Activated gamma-delta T cell (primary cell): ENCODE measurements around the gene A1BG.
"Not testable (repeated sequence)": the region's sequence is repeated elsewhere in the genome, so short reads cannot be mapped to it uniquely, and the experiment has no call there.

Experiments
- DNase-seq: peaks from one replicate; lab custom pipeline; 2025; lab: John Stamatoyannopoulos, UW

A1BG gene

DNA sequence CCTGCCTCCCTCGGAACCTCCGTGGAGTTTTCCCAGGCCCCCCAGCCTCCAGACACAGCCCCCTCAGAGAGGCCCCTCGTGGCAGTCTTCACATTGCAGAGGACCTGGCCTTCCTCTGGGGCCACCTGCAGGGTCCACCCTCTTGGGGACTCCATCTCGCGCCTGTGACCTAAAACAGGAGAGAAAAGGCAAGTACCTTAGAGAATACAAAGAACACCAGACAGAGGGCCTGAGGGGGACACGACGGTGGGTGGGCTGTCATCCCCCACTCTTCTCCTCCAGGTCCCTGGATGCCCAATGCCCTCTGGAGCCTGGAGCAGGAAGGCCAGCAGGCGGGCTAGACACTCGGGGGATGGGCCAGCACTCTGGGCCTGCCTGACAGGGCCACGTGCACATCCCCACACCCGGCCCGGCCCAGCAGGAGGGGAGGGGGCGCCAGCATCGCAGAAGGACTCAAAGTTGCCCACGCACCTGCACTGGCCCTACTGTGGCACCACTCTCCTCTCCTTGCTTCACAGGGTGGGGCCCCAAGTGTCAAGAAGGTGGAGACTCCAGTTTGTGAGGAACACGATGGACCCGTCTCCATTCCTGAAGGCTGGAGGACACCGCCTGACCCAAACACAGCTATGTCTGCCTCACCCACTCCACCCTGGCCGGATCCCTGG lies 4.3 kb upstream of the A1BG start:
- no peak for DNase-seq

DNA sequence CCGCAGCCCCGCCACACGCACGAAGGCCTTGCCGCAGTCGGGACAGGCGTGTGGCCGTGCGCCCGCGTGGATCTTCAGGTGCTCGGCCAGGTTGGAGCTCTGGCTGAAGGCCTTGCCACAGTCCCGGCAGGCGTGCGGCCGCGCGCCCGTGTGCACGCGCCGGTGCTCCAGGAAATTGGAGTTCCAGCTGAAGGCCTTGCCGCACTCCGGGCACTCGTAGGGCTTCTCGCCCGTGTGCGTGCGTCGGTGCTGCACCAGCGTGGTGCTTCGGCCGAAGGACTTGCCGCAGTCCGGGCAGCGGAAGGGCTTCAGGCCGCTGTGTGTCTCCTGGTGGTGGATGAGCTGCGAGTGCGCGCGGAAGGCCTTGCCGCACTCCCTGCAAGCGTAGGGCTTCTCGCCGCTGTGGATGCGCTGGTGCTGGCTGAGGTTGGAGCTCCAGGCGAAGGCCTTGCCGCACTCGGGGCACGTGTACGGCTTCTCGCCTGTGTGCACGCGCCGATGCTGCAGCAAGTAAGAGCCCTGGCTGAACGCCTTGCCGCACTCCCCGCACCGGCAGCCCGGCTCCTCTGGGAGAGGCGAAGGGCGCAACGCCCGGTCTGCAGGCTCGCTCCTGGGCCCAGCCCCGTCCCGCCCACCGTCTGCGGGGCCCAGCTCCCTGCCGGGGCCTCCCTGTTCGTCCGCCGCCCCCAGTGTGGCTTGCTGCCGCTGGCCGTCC lies 3.6 kb upstream of the A1BG start:
- no peak for DNase-seq

DNA sequence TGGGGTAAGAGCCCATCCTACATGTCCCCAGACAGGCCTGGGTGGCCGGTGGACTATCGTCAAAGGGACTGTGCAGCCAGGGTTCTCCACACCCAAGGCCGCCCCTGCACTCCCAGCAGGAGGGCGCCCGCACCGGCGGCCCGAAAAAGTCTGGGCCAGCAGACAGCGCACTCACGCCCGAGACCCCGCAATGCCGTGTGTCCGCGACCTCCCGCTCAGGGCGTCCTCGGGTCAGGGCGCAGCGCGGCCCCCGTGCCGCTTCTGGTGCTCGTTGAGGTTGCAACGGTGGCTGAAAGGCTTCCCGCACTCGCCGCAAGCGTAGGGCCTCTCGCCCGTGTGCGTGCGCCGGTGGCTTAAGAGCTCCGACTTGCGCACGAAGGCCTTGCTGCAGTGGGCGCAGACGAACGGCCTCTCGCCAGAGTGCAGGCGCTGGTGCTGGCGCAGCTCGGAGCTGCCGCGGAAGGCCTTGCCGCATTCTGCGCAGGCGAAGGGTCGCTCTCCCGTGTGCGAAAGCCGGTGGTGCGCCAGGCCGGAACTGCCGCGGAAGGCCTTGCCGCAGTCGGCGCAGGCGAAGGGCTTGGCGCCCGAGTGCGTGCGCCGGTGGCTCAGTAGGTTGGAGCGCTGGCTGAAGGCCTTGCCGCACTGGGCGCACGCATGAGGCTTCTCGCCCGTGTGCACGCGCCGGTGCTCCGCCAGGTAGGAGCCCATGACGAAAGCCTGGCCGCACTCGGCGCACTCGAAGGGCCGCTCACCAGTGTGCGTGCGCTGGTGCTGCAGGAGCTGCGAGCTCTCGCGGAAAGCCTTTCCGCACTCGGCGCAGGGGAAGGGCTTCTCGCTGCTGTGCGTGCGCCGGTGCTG lies 2.8 kb upstream of the A1BG start:
- no peak for DNase-seq

DNA sequence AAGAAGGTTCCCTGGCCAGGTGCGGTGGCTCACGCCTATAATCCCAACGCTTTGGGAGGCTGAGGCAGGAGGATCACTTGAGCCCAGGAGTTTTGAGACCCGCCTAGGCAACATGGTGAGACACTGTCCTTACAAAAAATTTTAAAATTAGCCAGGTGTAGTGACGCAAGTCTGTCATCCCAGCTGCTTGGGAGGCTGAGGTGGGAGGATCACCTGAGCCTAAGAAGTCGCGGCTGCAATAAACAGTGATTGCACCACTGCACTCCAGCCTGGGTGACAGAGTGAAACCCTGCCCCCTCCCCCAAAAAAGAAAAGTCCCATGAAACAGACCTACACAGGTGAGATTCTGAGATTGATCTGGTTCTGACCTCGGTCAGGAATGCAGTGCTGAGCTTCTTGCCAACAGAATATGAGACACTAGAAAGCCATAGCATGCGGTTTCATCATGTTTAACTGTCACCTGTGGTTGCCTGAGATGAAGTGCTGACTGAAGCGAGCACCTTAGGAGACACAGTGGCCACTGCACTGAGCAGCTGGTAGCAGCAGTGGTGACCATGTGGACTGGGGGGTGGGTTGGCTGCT lies 2.0 kb upstream of the A1BG start:
- DNase-seq: no peak

DNA sequence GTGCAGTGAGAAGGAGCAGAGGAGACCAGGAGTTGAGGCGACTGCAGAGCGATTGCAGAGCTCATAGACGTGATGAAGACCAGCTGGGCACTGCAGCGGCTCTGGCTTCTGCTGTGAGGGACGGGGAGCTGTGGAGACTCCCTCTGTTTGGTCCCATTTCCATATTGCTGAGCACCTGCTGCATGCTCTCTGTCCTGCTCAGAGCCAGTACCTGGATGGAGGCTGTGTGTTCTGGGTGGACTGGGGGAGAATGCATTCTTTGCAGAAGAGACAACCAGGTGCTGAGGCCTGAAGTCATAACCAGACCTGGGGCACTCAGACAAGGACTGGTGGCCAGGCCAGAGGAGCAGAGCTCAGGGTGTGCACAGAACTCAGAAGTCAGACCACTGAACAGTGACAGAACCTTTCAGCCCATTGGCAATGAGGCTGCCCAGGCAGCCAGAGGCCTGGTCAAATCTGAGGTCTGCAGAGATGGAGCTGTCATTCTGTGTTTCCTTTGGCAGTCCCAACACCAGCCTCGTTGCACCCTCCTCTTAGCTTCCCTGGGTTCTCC lies 1.3 kb upstream of the A1BG start:
- DNase-seq: no peak

DNA sequence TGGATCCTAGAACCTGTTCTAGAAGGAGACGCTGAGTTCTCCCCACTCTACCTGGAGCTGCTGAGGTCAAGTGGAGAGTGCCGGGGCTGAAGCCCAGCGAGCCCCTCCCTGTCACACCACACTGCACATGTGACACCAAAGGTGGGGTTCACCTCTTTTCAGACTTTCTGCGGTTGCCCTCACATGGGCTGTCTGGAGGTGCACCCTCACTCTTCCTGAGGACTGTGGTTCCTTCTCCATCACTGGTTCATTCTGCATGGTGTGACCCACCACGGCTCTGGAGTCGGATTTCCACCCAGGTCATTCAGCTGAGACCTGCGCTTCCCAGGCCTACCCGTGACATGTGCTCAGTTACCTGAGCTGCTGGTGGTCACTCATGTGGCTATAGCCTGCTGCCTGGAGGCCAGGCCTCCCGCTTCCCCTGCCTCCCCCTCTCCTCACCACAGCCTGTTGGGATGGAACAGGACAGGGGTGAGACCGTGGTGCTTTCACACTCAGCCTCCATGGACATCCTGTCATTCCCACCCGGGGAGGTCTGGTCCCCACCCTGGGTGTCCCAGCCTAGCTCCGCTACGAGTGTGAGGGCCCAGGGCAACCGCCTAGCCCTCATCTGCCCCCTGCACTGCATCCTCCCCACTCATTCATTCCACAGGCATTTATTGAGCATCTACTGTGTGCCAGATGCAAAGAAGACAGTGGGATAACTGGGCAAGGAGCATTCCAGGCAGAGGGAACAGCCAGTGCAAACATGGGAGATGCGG lies 605 bp upstream of the A1BG start:
- no peak for DNase-seq

DNA sequence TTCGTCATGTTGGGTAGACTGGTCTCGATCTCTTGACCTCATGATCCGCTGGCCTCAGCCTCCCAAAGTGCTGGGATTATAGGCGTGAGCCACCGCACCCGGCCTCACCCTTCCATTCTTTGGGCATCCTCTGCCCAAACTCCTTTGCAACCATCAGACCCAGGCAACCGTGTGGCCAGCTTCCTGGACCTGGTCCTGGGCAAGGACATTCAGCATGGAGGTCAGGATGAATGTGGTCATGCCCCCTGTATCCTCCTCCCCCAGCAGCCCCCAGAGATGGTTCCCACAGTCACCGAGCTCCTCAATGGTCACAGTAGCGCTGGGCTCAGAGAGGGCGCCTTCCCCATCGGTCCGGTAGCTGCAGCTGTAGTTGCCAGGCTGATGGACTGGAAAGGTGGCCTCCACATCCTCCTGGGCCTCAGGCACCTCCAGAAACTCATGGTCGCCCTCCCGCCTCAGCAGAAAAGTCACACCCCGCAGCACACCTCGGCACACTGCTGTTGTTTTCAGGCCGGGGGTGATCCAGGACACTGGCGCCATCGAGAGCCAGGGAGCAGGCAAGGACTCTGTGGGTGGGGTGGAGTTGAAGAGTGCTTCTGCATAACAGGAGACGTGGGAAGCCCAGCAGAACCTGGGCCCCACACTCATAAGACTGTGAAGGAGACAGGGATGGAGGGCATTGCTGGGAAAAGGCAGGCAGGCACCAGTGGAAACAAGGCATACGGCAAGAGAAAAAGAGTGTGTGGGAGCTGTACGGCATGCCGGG lies 1.1 kb downstream of the A1BG start:
- DNase-seq: no peak

DNA sequence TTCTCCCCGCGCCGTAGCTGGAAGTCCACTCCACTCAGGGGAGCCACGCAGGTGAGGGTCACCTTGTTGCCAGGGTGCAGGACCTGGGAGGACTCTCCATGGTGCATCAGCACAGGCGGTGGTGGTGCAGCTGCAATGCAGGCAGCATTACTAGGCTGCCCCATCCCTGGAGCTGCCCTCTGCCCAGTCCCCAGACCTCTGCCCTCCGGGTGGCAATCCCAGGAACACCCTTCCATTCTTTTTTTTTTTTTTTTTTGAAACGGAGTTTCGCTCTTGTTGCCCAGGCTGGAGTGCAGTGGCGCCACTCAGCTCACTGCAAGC lies 1.8 kb downstream of the A1BG start:
- no peak for DNase-seq

DNA sequence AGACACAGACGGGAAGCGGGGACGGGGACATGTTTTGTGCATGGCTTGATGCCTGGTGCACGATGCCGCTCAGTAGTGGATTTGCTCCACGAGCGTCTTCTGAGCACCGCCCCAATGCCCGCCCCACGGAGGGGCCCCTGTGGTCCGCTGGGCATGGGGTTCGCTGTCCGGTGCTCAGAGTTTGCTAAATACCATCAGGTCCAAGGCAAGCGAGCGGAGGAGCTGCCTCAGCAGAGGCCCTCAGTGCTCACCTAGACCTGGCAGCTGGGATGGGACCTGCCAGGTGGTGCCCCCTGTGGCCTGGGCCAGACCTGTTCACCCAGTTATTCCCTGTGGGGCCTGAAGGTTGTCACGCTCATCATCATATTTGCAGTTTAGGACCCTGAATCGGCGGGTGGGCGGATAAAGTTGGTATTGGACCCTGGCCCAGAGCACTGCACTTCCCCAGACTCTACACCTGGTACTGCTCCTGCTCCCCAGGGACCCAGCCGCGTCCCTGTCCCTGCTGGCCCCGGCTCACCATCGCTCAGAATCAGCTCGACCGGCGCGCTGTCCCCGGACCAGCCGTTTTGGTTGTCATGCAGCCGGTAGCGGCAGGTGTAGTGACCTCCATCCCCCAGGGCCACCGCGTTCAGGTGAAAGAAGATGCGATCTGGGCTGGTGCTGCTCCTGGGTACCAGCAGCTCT lies 2.3 kb downstream of the A1BG start:
- DNase-seq: no peak

DNA sequence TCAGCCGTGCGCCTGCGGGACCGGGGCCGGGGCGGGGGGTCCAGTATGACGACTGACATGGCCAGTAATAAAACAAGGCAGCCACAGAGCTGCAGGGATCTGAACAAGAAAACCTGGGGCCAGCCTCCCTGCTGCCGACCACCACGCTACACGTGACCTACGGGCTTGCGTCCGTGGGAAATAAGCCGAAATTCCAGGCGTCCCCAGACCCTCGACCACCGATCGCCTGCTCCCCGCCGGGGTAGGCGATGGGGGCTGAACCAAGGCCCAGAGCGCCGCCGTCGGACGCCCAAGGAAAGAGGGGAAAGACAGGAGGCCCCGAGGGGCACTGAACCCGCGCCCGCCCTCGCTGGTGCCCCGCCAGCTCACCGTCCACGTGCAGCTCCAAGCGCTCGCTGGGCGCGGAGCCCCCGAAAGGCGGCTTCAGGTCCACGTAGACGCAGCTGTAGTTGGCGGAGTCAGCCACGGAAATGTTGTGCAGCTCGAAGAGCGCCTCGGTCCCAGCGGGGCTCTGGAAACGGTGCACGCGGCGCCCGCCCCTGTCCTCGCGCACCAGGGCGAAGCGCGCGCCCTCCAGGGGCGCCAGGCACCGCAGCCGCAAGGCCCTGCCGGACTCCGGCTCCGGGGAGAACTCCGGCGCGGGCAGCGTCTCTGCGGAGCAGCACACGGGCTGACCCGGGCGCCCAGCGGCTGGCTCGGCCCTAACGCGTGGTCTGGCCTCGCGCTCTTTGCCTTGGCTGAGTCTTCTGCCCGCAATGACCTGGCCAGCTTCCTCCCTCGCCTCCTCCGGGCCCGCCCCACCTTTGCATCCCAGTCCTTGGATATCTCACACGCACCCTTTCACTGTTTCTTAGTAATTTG lies 3.1 kb downstream of the A1BG start:
- no peak for DNase-seq

DNA sequence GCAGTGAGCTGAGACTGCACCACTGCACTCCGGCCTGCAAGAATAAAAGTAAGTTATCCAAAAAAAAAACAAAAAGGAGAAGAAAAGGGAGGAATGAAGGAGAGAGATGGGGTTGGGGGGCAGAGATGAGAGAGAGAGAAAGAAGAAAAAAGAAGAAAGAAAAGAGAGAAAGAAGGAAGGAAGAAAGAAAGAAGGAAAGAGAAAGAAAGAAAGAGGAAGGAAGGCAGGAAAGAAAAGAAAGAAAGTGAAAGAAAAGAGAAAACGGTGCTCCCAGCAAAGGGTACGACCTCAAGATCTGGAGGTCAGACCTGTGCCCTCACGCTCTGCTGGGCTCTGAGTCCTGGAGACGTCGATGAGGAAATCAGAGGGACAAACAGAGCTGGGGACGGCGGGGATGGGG lies 3.7 kb downstream of the A1BG start:
- DNase-seq: no peak

DNA sequence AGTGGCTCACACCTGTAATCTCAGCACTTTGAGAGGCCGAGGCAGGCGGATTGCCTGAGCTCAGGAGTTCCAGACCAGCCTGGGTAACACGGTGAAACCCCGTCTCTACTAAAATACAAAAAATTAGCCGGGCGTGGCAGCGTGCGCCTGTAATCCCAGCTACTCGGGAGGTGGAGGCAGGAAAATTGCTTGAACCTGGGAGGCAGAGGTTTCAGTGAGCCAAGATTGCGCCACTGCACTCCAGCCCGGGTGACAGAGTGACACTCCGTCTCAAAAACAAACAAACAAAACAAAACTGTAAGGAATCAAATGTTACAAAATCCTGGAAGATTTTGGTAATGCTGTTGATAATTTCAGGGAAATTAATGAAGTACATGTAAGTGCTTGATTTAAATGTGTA lies 5.2 kb downstream of the A1BG start:
- not testable (repeated sequence) for DNase-seq

DNA sequence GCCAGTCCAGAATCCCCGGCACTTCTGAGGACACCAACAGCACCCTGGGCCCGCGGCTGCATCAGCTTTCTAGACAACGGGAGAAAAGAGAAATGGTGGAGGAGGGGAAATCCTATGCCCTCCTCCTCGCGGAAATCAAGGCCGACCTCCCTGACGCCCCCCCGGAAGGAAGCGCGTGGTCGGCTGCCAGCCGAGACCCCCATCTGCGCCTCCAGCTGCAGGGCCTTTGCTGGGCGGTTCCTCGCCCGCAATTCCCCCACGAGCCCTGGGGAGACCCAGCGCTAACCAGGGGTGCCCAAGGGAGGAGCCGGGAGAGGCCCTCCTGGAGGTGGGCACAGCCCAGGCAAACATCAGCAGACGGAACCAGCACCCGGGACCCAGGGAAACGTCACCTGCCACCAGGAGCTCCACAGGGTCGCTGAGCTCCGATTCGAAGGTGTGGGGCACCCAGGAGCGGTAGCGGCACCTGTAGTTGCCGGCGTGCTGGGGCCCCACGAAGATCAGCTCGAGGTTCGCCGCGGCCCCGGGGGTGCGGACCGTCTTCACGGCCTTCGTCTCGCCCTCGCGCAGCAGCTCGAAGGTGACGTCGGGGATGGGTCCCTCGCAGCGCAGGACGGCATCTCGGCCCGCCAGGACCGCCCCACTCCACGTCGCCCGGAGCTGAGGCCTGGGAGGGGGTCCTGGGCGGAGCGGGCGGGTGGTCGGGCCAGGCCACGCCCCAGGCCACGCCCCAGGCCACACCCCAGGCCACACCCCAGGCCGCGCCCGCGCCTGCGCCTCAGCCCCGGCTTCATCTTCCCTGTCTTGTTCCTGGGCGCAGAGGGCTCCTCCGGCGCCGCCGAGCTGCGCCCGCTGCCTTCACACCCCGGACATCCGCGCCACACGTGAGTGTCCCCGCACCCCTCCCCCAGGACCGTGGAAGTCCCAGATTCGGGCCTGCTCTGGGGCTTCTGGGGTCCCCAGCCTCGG lies 6.0 kb downstream of the A1BG start:
- no peak for DNase-seq

DNA sequence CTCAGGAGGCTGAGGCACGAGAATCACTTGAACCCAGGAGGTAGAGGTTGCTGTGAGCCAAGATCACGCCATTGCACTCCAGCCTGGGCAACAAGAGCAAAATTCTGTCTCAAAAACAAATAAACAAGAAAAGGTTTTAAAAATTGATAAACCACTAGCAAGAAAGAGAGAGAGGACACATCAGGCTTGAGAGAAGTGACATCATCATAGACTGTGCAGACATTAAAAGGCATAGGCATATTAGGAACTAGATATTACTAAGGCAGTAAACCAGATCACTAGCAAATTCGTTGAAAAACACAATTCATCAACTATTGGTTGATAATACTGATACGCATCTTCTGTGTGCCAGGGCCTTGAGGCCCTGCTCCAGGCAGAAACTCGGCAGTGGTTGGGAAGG lies 7.7 kb downstream of the A1BG start:
- DNase-seq: no peak

DNA sequence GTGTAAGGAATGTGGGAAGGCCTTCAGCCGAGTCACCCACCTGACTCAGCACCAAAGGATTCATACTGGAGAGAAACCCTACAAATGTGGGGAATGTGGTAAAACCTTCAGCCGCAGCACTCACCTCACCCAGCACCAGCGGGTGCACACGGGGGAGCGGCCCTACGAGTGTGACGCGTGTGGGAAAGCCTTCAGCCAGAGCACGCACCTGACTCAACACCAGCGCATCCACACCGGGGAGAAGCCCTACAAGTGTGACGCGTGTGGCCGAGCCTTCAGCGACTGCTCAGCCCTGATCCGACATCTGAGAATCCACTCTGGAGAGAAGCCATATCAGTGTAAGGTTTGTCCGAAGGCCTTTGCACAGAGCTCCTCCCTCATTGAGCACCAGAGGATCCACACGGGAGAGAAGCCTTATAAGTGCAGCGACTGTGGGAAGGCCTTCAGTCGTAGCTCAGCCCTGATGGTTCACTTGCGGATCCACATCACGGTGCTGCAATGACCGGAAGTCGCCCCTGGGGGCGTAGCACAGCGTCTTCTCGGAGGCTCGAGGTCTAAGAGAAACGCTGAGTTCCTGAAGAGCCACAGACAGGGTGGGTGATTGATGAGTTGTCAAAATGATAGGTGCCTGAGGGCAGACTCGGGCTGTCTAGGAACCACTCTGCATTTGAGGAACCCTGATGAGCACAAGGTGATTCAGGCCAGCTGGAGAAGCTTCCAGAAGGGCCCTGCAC lies 14.3 kb downstream of the A1BG start:
- no peak for DNase-seq

DNA sequence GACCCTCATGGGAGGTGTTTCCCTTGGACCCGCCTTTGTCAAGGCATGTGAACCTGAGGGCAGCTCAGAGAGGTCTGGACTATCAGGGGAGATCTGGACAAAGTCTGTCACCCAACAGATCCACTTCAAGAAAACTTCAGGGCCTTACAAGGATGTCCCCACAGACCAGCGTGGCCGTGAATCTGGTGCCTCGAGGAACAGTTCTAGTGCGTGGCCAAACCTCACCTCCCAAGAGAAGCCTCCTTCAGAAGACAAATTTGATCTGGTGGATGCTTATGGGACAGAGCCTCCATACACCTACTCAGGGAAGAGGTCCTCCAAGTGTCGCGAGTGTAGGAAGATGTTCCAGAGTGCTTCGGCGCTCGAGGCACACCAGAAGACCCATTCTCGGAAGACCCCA lies 15.0 kb downstream of the A1BG start:
- no peak for DNase-seq

DNA sequence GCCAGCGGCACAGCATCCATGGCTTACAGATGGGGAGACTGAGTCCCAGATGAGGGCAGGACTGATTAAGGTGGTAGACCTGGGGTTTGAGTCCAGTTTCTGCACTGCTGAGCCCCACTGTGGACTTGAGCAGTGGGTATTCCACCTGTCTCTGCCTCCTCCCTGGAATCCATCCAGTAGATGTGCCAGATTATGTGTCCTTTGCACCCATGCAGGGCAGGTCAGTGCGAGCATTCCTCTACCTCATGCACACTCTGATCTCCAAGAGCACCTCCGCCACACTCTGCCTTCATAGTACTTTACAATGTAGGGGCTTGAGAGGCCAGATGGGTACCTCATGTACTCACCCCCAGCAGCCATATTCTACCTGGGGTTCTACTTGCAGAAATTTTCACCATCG lies 16.5 kb downstream of the A1BG start:
- DNase-seq: no peak
